ENCODE data around the gene BAX. TPM values are rescaled to one million over a fixed set of nuclear protein-coding genes. Genes with fewer than 3 reads are reported as not detected.

BAX gene
- total and polyA plus RNA-seq, 2 of the 13 experiments (the other 11 are each of a cell fraction or from before 2014, with no cell fraction given) = 139 to 176 TPM

DNA sequence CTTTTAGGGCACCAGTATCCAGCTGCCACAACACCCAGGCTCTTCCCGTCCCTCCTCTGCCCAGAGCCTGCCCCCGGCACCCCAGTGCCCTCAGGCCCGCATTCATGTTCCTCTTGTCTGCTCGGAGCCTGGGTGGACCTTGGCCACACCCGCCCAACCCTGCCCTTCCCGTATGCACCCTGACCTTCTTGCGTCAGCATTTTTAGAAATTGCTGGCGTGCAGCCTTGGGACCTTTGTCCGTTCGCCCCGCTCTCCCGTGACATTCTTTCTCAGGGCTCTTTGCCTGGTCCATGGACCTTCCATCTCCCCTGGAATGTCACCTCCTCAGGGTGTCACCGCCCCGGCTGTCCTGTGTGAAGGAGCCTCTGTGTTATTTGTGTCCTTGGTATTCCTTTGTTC lies 47.0 kb upstream of the BAX start (continued):
- TF ChIP-seq ZNF33A (CRISPR knock-in tag; IDR thresholded peaks at IDR 0.05; ENCODE audit: borderline replicate concordance) (no peak), ZFP90 (CRISPR knock-in tag; IDR thresholded peaks at IDR 0.05; ENCODE audit: borderline replicate concordance) (no peak), ZMYM4 (CRISPR knock-in tag; IDR thresholded peaks at IDR 0.05) (peak; percentile 51), ZNF232 (CRISPR knock-in tag; IDR thresholded peaks at IDR 0.05; ENCODE audit: borderline replicate concordance) (no peak), ZNF333 (CRISPR knock-in tag; IDR thresholded peaks at IDR 0.05; ENCODE audit: borderline replicate concordance) (no peak), ZNF713 (CRISPR knock-in tag; IDR thresholded peaks at IDR 0.05) (no peak), ZNF30 (CRISPR knock-in tag; IDR thresholded peaks at IDR 0.05) (no peak), ZNF180 (CRISPR knock-in tag; IDR thresholded peaks at IDR 0.05; ENCODE audit: borderline replicate concordance, low read depth) (no peak), ZNF430 (CRISPR knock-in tag; IDR thresholded peaks at IDR 0.05) (peak; percentile 51; the same call in 1 of the 2 replicates), KMT2B (CRISPR knock-in tag; IDR thresholded peaks at IDR 0.05) (no peak), NBN (conservative IDR thresholded peaks at IDR 0.05) (no peak), ZNF282 (IDR thresholded peaks at IDR 0.05; ENCODE audit: partially characterized antibody) (no peak), REL (CRISPR knock-in tag; conservative IDR thresholded peaks at IDR 0.05) (no peak), PHF8 (CRISPR knock-in tag; IDR thresholded peaks at IDR 0.05) (peak; percentile 38), MAFK (conservative IDR thresholded peaks at IDR 0.05 in 1 of 2, IDR thresholded peaks at IDR 0.05 in 1 of 2; ENCODE audit: low read length in 2 of 2) (peak; percentile 98 to 99), MXI1 (IDR thresholded peaks at IDR 0.05; ENCODE audit: borderline replicate concordance, low read depth, low read length) (peak; percentile 44; the same call in 1 of the 3 replicates), ZNF296 (CRISPR knock-in tag; conservative IDR thresholded peaks at IDR 0.05) (no peak)
- TF ChIP-seq, protein P1, sequence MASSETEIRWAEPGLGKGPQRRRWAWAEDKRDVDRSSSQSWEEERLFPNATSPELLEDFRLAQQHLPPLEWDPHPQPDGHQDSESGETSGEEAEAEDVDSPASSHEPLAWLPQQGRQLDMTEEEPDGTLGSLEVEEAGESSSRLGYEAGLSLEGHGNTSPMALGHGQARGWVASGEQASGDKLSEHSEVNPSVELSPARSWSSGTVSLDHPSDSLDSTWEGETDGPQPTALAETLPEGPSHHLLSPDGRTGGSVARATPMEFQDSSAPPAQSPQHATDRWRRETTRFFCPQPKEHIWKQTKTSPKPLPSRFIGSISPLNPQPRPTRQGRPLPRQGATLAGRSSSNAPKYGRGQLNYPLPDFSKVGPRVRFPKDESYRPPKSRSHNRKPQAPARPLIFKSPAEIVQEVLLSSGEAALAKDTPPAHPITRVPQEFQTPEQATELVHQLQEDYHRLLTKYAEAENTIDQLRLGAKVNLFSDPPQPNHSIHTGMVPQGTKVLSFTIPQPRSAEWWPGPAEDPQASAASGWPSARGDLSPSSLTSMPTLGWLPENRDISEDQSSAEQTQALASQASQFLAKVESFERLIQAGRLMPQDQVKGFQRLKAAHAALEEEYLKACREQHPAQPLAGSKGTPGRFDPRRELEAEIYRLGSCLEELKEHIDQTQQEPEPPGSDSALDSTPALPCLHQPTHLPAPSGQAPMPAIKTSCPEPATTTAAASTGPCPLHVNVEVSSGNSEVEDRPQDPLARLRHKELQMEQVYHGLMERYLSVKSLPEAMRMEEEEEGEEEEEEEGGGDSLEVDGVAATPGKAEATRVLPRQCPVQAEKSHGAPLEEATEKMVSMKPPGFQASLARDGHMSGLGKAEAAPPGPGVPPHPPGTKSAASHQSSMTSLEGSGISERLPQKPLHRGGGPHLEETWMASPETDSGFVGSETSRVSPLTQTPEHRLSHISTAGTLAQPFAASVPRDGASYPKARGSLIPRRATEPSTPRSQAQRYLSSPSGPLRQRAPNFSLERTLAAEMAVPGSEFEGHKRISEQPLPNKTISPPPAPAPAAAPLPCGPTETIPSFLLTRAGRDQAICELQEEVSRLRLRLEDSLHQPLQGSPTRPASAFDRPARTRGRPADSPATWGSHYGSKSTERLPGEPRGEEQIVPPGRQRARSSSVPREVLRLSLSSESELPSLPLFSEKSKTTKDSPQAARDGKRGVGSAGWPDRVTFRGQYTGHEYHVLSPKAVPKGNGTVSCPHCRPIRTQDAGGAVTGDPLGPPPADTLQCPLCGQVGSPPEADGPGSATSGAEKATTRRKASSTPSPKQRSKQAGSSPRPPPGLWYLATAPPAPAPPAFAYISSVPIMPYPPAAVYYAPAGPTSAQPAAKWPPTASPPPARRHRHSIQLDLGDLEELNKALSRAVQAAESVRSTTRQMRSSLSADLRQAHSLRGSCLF (CRISPR knock-in tag; IDR thresholded peaks at IDR 0.05; ENCODE audit: borderline replicate concordance) = no peak
- TF ChIP-seq, protein P2, sequence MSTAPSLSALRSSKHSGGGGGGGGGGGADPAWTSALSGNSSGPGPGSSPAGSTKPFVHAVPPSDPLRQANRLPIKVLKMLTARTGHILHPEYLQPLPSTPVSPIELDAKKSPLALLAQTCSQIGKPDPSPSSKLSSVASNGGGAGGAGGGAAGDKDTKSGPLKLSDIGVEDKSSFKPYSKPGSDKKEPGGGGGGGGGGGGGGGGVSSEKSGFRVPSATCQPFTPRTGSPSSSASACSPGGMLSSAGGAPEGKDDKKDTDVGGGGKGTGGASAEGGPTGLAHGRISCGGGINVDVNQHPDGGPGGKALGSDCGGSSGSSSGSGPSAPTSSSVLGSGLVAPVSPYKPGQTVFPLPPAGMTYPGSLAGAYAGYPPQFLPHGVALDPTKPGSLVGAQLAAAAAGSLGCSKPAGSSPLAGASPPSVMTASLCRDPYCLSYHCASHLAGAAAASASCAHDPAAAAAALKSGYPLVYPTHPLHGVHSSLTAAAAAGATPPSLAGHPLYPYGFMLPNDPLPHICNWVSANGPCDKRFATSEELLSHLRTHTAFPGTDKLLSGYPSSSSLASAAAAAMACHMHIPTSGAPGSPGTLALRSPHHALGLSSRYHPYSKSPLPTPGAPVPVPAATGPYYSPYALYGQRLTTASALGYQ (CRISPR knock-in tag; IDR thresholded peaks at IDR 0.05) = no peak; the same call in 1 of the 2 replicates
- TF ChIP-seq, protein P3, sequence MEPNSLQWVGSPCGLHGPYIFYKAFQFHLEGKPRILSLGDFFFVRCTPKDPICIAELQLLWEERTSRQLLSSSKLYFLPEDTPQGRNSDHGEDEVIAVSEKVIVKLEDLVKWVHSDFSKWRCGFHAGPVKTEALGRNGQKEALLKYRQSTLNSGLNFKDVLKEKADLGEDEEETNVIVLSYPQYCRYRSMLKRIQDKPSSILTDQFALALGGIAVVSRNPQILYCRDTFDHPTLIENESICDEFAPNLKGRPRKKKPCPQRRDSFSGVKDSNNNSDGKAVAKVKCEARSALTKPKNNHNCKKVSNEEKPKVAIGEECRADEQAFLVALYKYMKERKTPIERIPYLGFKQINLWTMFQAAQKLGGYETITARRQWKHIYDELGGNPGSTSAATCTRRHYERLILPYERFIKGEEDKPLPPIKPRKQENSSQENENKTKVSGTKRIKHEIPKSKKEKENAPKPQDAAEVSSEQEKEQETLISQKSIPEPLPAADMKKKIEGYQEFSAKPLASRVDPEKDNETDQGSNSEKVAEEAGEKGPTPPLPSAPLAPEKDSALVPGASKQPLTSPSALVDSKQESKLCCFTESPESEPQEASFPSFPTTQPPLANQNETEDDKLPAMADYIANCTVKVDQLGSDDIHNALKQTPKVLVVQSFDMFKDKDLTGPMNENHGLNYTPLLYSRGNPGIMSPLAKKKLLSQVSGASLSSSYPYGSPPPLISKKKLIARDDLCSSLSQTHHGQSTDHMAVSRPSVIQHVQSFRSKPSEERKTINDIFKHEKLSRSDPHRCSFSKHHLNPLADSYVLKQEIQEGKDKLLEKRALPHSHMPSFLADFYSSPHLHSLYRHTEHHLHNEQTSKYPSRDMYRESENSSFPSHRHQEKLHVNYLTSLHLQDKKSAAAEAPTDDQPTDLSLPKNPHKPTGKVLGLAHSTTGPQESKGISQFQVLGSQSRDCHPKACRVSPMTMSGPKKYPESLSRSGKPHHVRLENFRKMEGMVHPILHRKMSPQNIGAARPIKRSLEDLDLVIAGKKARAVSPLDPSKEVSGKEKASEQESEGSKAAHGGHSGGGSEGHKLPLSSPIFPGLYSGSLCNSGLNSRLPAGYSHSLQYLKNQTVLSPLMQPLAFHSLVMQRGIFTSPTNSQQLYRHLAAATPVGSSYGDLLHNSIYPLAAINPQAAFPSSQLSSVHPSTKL (CRISPR knock-in tag; IDR thresholded peaks at IDR 0.05) = peak; percentile 88
